ENCODE measurements around the gene NCOR1. TPM values are rescaled to one million over a fixed set of nuclear protein-coding genes. Genes with fewer than 3 reads are reported as not detected.
"Not testable (repeated sequence)": the region's sequence is repeated elsewhere in the genome, so short reads cannot be mapped to it uniquely, and the experiment has no call there.

NCOR1 gene
- total RNA-seq, 1 donor from 2014 or later, result 81.0 TPM

GRCh38 chr17:16199093-16199492, 16.2 kb downstream of the NCOR1 start:
- Histone ChIP-seq H3K36me3 (peaks cover 13 to 18% of the 10 kb centered on the region in 2 donors), H3K27ac (peak overlapping the region; percentile 5 to 62), H3K4me3 (no peak overlapping the region), H3K4me1 (peaks cover 3 to 25% of the 10 kb centered on the region in 2 donors), H3K9me3 (no peaks in the 10 kb centered on the region), H3K27me3 (no peaks in the 10 kb centered on the region)
- intact Hi-C loops (cut with DNase I), result no loop called here
- DNase-seq (ENCODE audit: low spot score in 2 of 2), result no peak
- TF ChIP-seq, protein P1, sequence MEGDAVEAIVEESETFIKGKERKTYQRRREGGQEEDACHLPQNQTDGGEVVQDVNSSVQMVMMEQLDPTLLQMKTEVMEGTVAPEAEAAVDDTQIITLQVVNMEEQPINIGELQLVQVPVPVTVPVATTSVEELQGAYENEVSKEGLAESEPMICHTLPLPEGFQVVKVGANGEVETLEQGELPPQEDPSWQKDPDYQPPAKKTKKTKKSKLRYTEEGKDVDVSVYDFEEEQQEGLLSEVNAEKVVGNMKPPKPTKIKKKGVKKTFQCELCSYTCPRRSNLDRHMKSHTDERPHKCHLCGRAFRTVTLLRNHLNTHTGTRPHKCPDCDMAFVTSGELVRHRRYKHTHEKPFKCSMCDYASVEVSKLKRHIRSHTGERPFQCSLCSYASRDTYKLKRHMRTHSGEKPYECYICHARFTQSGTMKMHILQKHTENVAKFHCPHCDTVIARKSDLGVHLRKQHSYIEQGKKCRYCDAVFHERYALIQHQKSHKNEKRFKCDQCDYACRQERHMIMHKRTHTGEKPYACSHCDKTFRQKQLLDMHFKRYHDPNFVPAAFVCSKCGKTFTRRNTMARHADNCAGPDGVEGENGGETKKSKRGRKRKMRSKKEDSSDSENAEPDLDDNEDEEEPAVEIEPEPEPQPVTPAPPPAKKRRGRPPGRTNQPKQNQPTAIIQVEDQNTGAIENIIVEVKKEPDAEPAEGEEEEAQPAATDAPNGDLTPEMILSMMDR (IDR thresholded peaks at IDR 0.05), result no peak

GRCh38 chr17:16197276-16197675, 18.1 kb downstream of the NCOR1 start:
- DNase-seq (ENCODE audit: low spot score in 2 of 2), result no peak
- H3K36me3 ChIP-seq, result peaks cover 20 to 36% of the 10 kb centered on the region in 2 donors
- no peak overlapping the region for H3K27ac ChIP-seq
- TF ChIP-seq, protein P1 (IDR thresholded peaks at IDR 0.05), result no peak
- H3K4me3 ChIP-seq, result no peak overlapping the region
- intact Hi-C loops (cut with DNase I), result no loop called here
- H3K27me3 ChIP-seq, result no peaks in the 10 kb centered on the region
- H3K4me1 ChIP-seq, result peaks cover 0 to 21% of the 10 kb centered on the region in 2 donors
- H3K9me3 ChIP-seq, result no peaks in the 10 kb centered on the region

DNA sequence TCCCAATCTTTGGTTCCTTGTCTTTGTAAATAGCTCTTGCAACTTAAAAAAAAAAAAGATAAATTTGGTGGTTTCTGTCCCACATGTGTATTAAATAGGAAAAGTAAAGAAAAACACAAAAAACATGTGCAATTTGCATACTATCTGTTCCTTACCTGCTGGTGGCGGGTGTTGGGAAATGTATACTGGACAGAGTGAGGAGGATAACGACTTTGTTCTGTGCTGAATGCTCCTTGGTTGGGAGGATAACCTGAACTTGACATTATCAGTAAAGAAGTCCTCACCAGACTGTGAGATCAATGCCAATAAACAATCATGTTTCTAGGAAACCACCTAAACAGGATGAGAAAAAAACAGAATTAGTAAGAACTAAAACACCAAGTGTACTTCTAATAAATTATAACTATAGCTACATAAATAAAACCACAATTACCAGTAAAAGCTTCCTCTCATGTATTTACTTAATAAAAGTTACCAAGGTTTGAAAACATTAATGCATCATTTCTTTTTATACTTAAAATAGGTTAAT, 21.0 kb downstream of the NCOR1 start:
- peaks cover 20 to 50% of the 10 kb centered on the region in 2 donors for H3K36me3 ChIP-seq
- H3K4me1 ChIP-seq; H3K9me3 ChIP-seq; intact Hi-C loops (cut with DNase I); DNase-seq (ENCODE audit: low spot score in 2 of 2); H3K4me3 ChIP-seq; H3K27ac ChIP-seq; H3K27me3 ChIP-seq: not testable (repeated sequence)

DNA sequence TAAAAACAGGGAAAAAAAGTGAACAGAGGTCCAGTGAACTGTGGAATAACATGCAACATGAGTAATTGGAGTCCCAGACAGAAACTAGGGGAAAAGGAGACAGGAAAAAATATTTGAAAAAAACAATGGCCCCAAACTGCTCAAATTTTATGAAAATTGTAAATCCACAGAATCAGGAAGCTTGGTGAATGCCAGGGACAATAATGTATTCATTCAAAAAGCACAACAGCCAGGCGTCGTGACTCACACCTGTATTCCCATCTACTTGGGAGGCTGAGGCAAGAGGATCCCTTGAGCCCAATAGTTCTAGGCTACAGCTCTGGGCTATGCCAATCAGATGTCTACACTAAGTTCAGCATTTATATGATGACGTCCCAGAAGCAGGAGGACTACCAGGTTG, 23.7 kb downstream of the NCOR1 start:
- Histone ChIP-seq H3K36me3 (peaks cover 16 to 42% of the 10 kb centered on the region in 2 donors), H3K9me3 (no peaks in the 10 kb centered on the region), H3K27ac (no peak overlapping the region), H3K4me1 (no peaks in the 10 kb centered on the region), H3K4me3 (no peak overlapping the region), H3K27me3 (no peaks in the 10 kb centered on the region)
- TF ChIP-seq, protein P1 (IDR thresholded peaks at IDR 0.05), result no peak
- no peak for DNase-seq (ENCODE audit: low spot score in 2 of 2)
- intact Hi-C loops (cut with DNase I), result no loop called here

- no peak overlapping the region for H3K4me3 ChIP-seq
- intact Hi-C loops (cut with DNase I), result no loop called here
- TF ChIP-seq, protein P1 (IDR thresholded peaks at IDR 0.05), result no peak
- H3K4me1 ChIP-seq, result no peaks in the 10 kb centered on the region
- no peak overlapping the region for H3K27ac ChIP-seq
- no peak for DNase-seq (ENCODE audit: low spot score in 2 of 2)
- H3K9me3 ChIP-seq, result no peaks in the 10 kb centered on the region
- no peaks in the 10 kb centered on the region for H3K27me3 ChIP-seq
- H3K36me3 ChIP-seq, result peaks cover 16 to 49% of the 10 kb centered on the region in 2 donors
Measured at GRCh38 chr17:16190703-16191360, 24.5 kb downstream of the NCOR1 start.

GRCh38 chr17:16189791-16190348, 25.5 kb downstream of the NCOR1 start:
- intact Hi-C loops (cut with DNase I), result no loop called here
- Histone ChIP-seq H3K27ac (no peak overlapping the region), H3K4me1 (no peaks in the 10 kb centered on the region), H3K9me3 (no peaks in the 10 kb centered on the region), H3K27me3 (no peaks in the 10 kb centered on the region), H3K36me3 (peaks cover 14 to 54% of the 10 kb centered on the region in 2 donors), H3K4me3 (no peak overlapping the region)
- TF ChIP-seq, protein P1 (IDR thresholded peaks at IDR 0.05), result no peak
- no peak for DNase-seq (ENCODE audit: low spot score in 2 of 2)

All from ascending aorta (tissue), 2 donors.